Activated CD4-positive, alpha-beta memory T cell treated with anti-CD3 and anti-CD28 coated beads, Interleukin-2, amount 10 ng/mL, durations not matched to agents 7 days and 5 days (primary cell): Measurements from ENCODE around the gene NCR1. TPM values are rescaled to one million over a fixed set of nuclear protein-coding genes. Genes with fewer than 3 reads are reported as not detected.
"Not testable (repeated sequence)": the region's sequence is repeated elsewhere in the genome, so short reads cannot be mapped to it uniquely, and the experiment has no call there.

Experiments
- CTCF ChIA-PET: fragments of 350-600 bp; sonication (Branson Sonifier 250); formaldehyde crosslinking; loops from one replicate; lab custom pipeline; 2021; ENCODE audit warnings: antibody characterized with exemption, inconsistent platforms; lab: Charles Lee
- POLR2A ChIA-PET: fragments of 350-600 bp; sonication (Branson Sonifier 250); formaldehyde crosslinking; loops from one replicate; lab custom pipeline; 2021; ENCODE audit warnings: antibody characterized with exemption; lab: Charles Lee
- DNase-seq: peaks from one replicate; pipeline ENCODE4 v3.0.0-alpha.2; 2020
- H3K27ac Mint-ChIP-seq: one replicate; pipeline ENCODE4 v1.8.0; 2021; ENCODE audit warnings: mild to moderate bottlenecking, mixed read lengths
- H3K27me3 Mint-ChIP-seq: one replicate; pipeline ENCODE4 v1.8.0; 2021; ENCODE audit warnings: mixed read lengths
- H3K36me3 Mint-ChIP-seq: one replicate; pipeline ENCODE4 v1.8.0; 2021; ENCODE audit warnings: low read depth, mixed read lengths
- H3K4me1 Mint-ChIP-seq: one replicate; pipeline ENCODE4 v1.8.0; 2021; ENCODE audit warnings: mixed read lengths
- H3K4me3 Mint-ChIP-seq: one replicate; pipeline ENCODE4 v1.8.0; 2021; ENCODE audit warnings: mild to moderate bottlenecking, mixed read lengths
- H3K9me3 Mint-ChIP-seq: one replicate; pipeline ENCODE4 v1.8.0; 2021; ENCODE audit warnings: mixed read lengths
- total RNA-seq, 2 experiments: library from RNA; stranded (reverse); gene quantifications; one replicate each; pipeline ENCODE4 v1.2.3, GENCODE V29; 2021

Gene NCR1
- total RNA-seq, 2 experiments from 2014 or later = not detected

GRCh38 chr19:54919646-54920563, 14.0 kb downstream of the NCR1 start:
- H3K4me1 Mint-ChIP-seq, DNase-seq, H3K4me3 Mint-ChIP-seq, POLR2A ChIA-PET, H3K27me3 Mint-ChIP-seq, H3K36me3 Mint-ChIP-seq, CTCF ChIA-PET, H3K9me3 Mint-ChIP-seq, H3K27ac Mint-ChIP-seq: not testable (repeated sequence)

DNA sequence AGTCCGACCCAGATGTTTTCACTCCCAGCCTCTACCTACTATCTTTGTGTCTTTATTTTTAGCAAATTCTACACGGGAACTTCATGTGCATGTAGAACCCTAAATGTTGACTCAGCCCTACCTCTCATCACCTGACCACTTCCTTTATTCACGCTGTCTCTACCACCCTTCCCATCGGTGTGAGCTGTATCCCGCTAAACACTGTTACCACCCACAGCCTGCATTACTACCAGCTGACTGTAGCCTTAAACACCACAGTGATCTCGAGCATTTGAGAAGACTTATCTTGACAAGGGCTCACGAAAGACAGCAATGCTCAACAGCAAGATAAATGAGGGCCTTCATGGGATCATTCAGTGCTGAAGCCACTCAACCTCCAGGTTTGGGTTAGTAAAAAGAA, 15.1 kb downstream of the NCR1 start:
- DNase-seq = peak; percentile 19
- peaks cover 8% of the 10 kb centered on the region for H3K4me1 Mint-ChIP-seq
- ChIA-PET POLR2A (no interaction called here), CTCF (no interaction called here)
- no peak overlapping the region for H3K4me3 Mint-ChIP-seq
- H3K27me3 Mint-ChIP-seq = peaks cover 2% of the 10 kb centered on the region
- H3K9me3 Mint-ChIP-seq = peaks cover 4% of the 10 kb centered on the region
- no peaks in the 10 kb centered on the region for H3K36me3 Mint-ChIP-seq
- H3K27ac Mint-ChIP-seq = no peak overlapping the region

GRCh38 chr19:54923276-54923675, 17.3 kb downstream of the NCR1 start:
- no peaks in the 10 kb centered on the region for H3K36me3 Mint-ChIP-seq
- no peak overlapping the region for H3K4me3 Mint-ChIP-seq
- H3K9me3 Mint-ChIP-seq = peaks cover 10% of the 10 kb centered on the region

GRCh38 chr19:54928299-54928698, 22.4 kb downstream of the NCR1 start:
- no peaks in the 10 kb centered on the region for H3K4me1 Mint-ChIP-seq
- no peaks in the 10 kb centered on the region for H3K27me3 Mint-ChIP-seq
- no peak overlapping the region for H3K27ac Mint-ChIP-seq
- POLR2A ChIA-PET = no interaction called here
- no peak overlapping the region for H3K4me3 Mint-ChIP-seq
- DNase-seq = no peak
- H3K36me3 Mint-ChIP-seq = no peaks in the 10 kb centered on the region
- CTCF ChIA-PET = no interaction called here
- H3K9me3 Mint-ChIP-seq = peaks cover 17% of the 10 kb centered on the region

More at GRCh38 chr19:54923276-54923675, 17.3 kb downstream of the NCR1 start:
- Mint-ChIP-seq H3K27me3 (peaks cover 2% of the 10 kb centered on the region), H3K4me1 (peaks cover 5% of the 10 kb centered on the region), H3K27ac (no peak overlapping the region)
- ChIA-PET CTCF (interaction anchor here (0.5 kb wide), 1 partner anchor 892 kb away, joined by 3 read pairs; no protein-coding TSS in a partner anchor), POLR2A (no interaction called here)
- DNase-seq = no peak

DNA sequence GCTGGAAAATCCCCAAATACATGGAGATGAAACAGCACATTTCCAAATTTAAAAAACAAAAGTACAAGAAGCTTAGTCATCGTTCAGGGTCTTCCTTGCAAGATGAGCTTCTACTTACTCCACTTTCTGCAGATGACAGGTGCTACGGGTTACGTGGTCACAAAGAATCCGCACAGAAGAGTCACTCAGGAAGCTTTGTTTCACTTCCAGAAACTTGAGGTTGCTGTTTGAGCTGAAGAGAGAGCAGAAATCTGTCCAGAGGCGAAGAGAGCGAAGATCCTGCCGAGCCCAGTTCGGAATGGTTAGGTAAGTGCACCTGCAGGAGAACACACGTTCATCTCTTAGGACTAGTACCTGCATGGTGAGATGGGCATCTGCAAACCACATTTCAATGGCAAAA, 32.0 kb downstream of the NCR1 start:
- peak; percentile 30 for DNase-seq
- Mint-ChIP-seq H3K27me3 (peaks cover 13% of the 10 kb centered on the region), H3K9me3 (no peaks in the 10 kb centered on the region), H3K4me1 (peaks cover 9% of the 10 kb centered on the region), H3K36me3 (no peaks in the 10 kb centered on the region), H3K27ac (peak overlapping the region; percentile 16), H3K4me3 (no peak overlapping the region)
- ChIA-PET POLR2A (interaction anchor here (1.2 kb wide), 1 partner anchor 11 kb away, joined by 3 read pairs; no protein-coding TSS in a partner anchor), CTCF (interaction anchor here (0.7 to 0.8 kb wide), 3 partner anchors 22 to 288 kb away, joined by 3 to 4 read pairs (median 4); no protein-coding TSS in a partner anchor)

GRCh38 chr19:54938906-54939305, 33.0 kb downstream of the NCR1 start:
- ChIA-PET POLR2A (interaction anchor here (1.2 kb wide), 1 partner anchor 10 kb away, joined by 3 read pairs; no protein-coding TSS in a partner anchor), CTCF (no interaction called here)
- no peak overlapping the region for H3K4me3 Mint-ChIP-seq
- H3K27me3 Mint-ChIP-seq = peaks cover 13% of the 10 kb centered on the region
- H3K9me3 Mint-ChIP-seq = no peaks in the 10 kb centered on the region
- H3K36me3 Mint-ChIP-seq = no peaks in the 10 kb centered on the region
- H3K4me1 Mint-ChIP-seq = peaks cover 9% of the 10 kb centered on the region
- no peak for DNase-seq
- H3K27ac Mint-ChIP-seq = no peak overlapping the region

DNA sequence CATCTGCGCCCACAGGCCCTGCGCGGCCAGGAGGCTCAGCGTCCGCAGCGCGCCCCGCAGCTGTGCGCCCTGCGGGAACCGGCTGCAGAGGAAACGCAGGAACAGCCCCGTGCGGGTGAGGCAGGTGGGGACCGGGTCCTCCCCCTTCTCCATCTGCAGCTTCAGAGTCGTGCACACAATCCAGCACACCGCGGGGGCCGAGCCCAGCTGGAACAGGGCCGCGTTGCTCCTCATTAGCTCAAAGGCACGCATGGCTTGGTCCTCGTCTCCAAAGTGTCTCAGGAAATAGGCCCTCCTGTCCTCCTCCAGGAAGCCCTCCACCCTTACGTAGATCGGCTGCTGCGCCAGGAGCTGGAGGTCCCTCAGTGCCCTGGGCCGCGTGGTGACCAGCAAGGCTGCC, 33.6 kb downstream of the NCR1 start:
- peaks cover 13% of the 10 kb centered on the region for H3K27me3 Mint-ChIP-seq
- CTCF ChIA-PET, H3K9me3 Mint-ChIP-seq, DNase-seq, H3K4me1 Mint-ChIP-seq, H3K27ac Mint-ChIP-seq, POLR2A ChIA-PET, H3K36me3 Mint-ChIP-seq, H3K4me3 Mint-ChIP-seq: not testable (repeated sequence)

DNA sequence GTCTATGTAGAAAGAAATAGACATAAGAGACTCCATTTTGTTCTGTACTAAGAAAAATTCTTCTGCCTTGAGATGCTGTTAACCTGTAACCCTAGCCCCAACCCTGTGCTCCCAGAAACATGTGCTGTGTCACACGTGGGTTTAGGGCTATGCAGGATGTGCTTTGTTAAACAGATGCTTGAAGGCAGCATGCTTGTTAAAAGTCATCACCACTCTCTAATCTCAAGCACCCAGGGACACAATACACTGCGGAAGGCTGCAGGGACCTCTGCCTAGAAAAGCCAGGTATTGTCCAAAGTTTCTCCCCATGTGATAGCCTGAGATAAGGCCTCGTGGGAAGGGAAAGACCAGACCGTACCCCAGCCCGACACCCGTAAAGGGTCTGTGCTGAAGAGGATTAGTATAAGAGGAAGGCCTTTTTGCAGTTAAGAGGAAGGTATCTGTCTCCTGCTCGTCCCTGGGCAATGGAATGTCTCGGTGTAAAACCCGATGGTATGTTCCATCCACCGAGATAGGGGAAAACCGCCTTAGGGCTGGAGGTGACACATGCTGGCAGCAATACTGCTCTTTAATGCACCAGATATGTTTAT, 37.9 kb downstream of the NCR1 start:
- DNase-seq, H3K36me3 Mint-ChIP-seq, POLR2A ChIA-PET, H3K27ac Mint-ChIP-seq, H3K4me1 Mint-ChIP-seq, CTCF ChIA-PET, H3K4me3 Mint-ChIP-seq, H3K27me3 Mint-ChIP-seq, H3K9me3 Mint-ChIP-seq: not testable (repeated sequence)

DNA sequence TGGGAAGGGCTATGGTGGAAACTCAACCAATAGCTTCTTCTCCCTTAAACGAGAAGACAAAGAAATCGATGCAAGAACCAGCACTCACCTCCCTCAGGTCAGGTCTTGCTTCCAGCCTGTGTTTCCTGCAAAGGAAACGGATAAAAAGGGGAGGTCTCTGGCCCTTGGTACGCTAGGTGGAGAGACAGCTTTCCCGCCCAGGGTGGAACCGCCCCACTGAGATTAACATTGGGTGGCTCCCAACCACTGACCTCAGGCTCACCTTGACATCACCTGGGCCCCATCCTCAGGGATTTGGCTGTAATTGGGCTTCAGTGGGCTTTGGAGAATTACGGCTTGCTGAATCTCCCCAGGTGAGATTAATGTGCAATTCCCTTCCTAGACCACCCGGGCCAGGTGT, 41.4 kb downstream of the NCR1 start, which contains the start of gene NLRP7:
TSS of gene NLRP7 (minus strand) at position 150 of the 400 bp plus-strand sequence.
- H3K27ac Mint-ChIP-seq = no peak within 1 kb of the TSS
- no peaks in the 10 kb centered on the region for H3K9me3 Mint-ChIP-seq
- no peak for DNase-seq
- H3K4me1 Mint-ChIP-seq = no peaks in the 10 kb centered on the region
- POLR2A ChIA-PET = no interaction called here
- H3K36me3 Mint-ChIP-seq = no peaks in the 10 kb centered on the region
- CTCF ChIA-PET = no interaction called here
- H3K4me3 Mint-ChIP-seq = no peak within 1 kb of the TSS
- no peaks in the 10 kb centered on the region for H3K27me3 Mint-ChIP-seq

DNA sequence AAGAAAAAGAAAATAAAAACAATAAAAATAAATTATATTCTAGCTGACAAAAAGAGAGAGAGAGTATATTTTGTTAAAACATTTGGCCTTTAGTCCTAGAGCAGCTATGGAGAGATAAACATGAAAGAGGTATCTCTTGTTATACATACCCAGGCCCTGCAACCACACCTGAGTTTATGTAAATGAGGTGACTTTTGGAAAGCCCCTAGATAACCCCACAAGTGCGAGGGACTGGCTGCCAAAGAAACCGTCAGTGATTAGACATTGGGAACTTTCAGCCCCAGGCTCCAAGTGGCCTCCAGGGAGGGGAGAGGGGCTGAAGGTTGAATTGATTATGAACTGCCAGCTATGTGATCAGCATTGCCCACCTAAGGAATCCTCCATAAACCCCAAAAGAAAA, 43.5 kb downstream of the NCR1 start:
- Mint-ChIP-seq H3K9me3 (no peaks in the 10 kb centered on the region), H3K27ac (no peak overlapping the region), H3K4me3 (no peak overlapping the region), H3K27me3 (no peaks in the 10 kb centered on the region), H3K4me1 (no peaks in the 10 kb centered on the region), H3K36me3 (no peaks in the 10 kb centered on the region)
- CTCF ChIA-PET = interaction anchor here (0.5 kb wide), 1 partner anchor 12 kb away, joined by 3 read pairs; no protein-coding TSS in a partner anchor
- POLR2A ChIA-PET = no interaction called here
- no peak for DNase-seq

GRCh38 chr19:54950580-54950979, 44.6 kb downstream of the NCR1 start:
- H3K9me3 Mint-ChIP-seq, H3K4me1 Mint-ChIP-seq, H3K4me3 Mint-ChIP-seq, H3K27ac Mint-ChIP-seq, DNase-seq, CTCF ChIA-PET, H3K36me3 Mint-ChIP-seq, H3K27me3 Mint-ChIP-seq, POLR2A ChIA-PET: not testable (repeated sequence)

GRCh38 chr19:54952591-54953344, 46.8 kb downstream of the NCR1 start:
- Mint-ChIP-seq H3K4me3 (no peak overlapping the region), H3K27ac (no peak overlapping the region)
- CTCF ChIA-PET = no interaction called here

GRCh38 chr19:54953345-54953713, 47.4 kb downstream of the NCR1 start:
- CTCF ChIA-PET, H3K4me3 Mint-ChIP-seq, H3K4me1 Mint-ChIP-seq, H3K9me3 Mint-ChIP-seq, H3K36me3 Mint-ChIP-seq, H3K27ac Mint-ChIP-seq, H3K27me3 Mint-ChIP-seq, DNase-seq, POLR2A ChIA-PET: not testable (repeated sequence)

More at GRCh38 chr19:54952591-54953344, 46.8 kb downstream of the NCR1 start:
- H3K27me3 Mint-ChIP-seq = no peaks in the 10 kb centered on the region
- no peaks in the 10 kb centered on the region for H3K36me3 Mint-ChIP-seq
- no peaks in the 10 kb centered on the region for H3K4me1 Mint-ChIP-seq
- no peaks in the 10 kb centered on the region for H3K9me3 Mint-ChIP-seq
- DNase-seq = no peak
- POLR2A ChIA-PET = no interaction called here
